PFSK-1 (cell line): ENCODE measurements around the gene SLC5A3.

Experiments
- FOXP2 ChIP-seq: optimal IDR thresholded peaks from 2 replicates; pipeline ENCODE3; 2011; ENCODE audit warnings: borderline replicate concordance, control low read depth, inconsistent platforms; ENCODE audit not compliant: insufficient read depth; ENCODE audit errors: extremely low read length, extremely low read depth
- POLR2AphosphoS5 ChIP-seq: IDR thresholded peaks from 2 replicates; pipeline ENCODE4 v1.6.1; 2012; ENCODE audit warnings: low read depth, mild to moderate bottlenecking, control low read depth, low read length, moderate library complexity
- REST ChIP-seq, 2 experiments: IDR thresholded peaks; 2 replicates each; pipeline versions ENCODE4 v1.6.1 to v1.8.0; 2011 to 2012; ENCODE audit warnings: low read depth in 2 of 2, low read length in 2 of 2, control low read depth in 1 of 2, inconsistent platforms in 1 of 2, mild to moderate bottlenecking in 1 of 2, moderate library complexity in 1 of 2; ENCODE audit not compliant: insufficient read depth in 1 of 2
- SIN3A ChIP-seq: IDR thresholded peaks from 2 replicates; pipeline ENCODE4 v1.6.1; 2012; ENCODE audit warnings: mild to moderate bottlenecking, low read length, moderate library complexity, borderline replicate concordance; ENCODE audit not compliant: insufficient read depth
- TAF1 ChIP-seq: IDR thresholded peaks from 2 replicates; pipeline ENCODE4 v1.6.1; 2012; ENCODE audit warnings: low read length, control low read depth, borderline replicate concordance; ENCODE audit not compliant: insufficient read depth

Gene SLC5A3

GRCh38 chr21:34116569-34116968 lies 43.2 kb downstream of the SLC5A3 start:
- no peak for TF ChIP-seq REST (IDR thresholded peaks at IDR 0.05; ENCODE audit: insufficient read depth in 1 of 2, low read depth in 2 of 2, low read length in 2 of 2)
- no peak for TF ChIP-seq TAF1
- TF ChIP-seq POLR2AphosphoS5 = no peak
- no peak for TF ChIP-seq FOXP2
- TF ChIP-seq SIN3A = no peak

- TF ChIP-seq REST (IDR thresholded peaks at IDR 0.05; ENCODE audit: insufficient read depth in 1 of 2, low read depth in 2 of 2, low read length in 2 of 2) (no peak), POLR2AphosphoS5 (no peak)
These were observed 47.5 kb downstream of the SLC5A3 start for GRCh38 chr21:34120867-34121266.

GRCh38 chr21:34122047-34122446 lies 48.7 kb downstream of the SLC5A3 start:
- no peak for TF ChIP-seq FOXP2
